Mesendoderm (in vitro differentiated cells): ENCODE results near the gene IL6R.
"Not testable (repeated sequence)": the region's sequence is repeated elsewhere in the genome, so short reads cannot be mapped to it uniquely, and the experiment has no call there.

Source experiments
- DNase-seq: peaks from one replicate; pipeline ENCODE4 v3.0.0; 2013
- H2AK5ac ChIP-seq: 2 replicates; pipeline ENCODE4 v1.6.1; 2013; ENCODE audit warnings: low read length, inconsistent platforms
- H2BK120ac ChIP-seq: 2 replicates; pipeline ENCODE4 v1.6.1; 2013; ENCODE audit warnings: low read depth, mild to moderate bottlenecking, low read length, moderate library complexity, mixed read lengths
- H2BK15ac ChIP-seq: replicated peaks from 2 replicates; pipeline ENCODE4 v1.6.1; 2013; ENCODE audit warnings: low read depth, mild to moderate bottlenecking, moderate library complexity
- H2BK5ac ChIP-seq: 2 replicates; pipeline ENCODE4 v1.6.1; 2013; ENCODE audit warnings: low read length, inconsistent platforms
- H3K18ac ChIP-seq: 2 replicates; pipeline ENCODE4 v1.6.1; 2013; ENCODE audit warnings: mild to moderate bottlenecking, low read length, mixed read lengths
- H3K23ac ChIP-seq: one replicate; pipeline ENCODE4 v1.6.1; 2013; ENCODE audit warnings: low read length
- H3K27ac ChIP-seq: 2 replicates; pipeline ENCODE4 v1.5.1; 2013; ENCODE audit warnings: low read depth, mild to moderate bottlenecking, inconsistent platforms, low read length, moderate library complexity
- H3K27me3 ChIP-seq: 2 replicates; pipeline ENCODE4 v1.6.1; 2013; ENCODE audit warnings: low read length, control low read depth, mild to moderate bottlenecking, inconsistent platforms; ENCODE audit not compliant: insufficient read depth, poor library complexity
- H3K36me3 ChIP-seq: 2 replicates; pipeline ENCODE4 v1.6.1; 2013; ENCODE audit warnings: low read length, inconsistent platforms; ENCODE audit not compliant: control insufficient read depth, insufficient read depth
- H3K4ac ChIP-seq: one replicate; pipeline ENCODE4 v1.6.1; 2013; ENCODE audit warnings: low read depth, mild to moderate bottlenecking, low read length, moderate library complexity
- H3K4me1 ChIP-seq: 2 replicates; pipeline ENCODE4 v1.6.1; 2013; ENCODE audit warnings: low read depth, low read length, inconsistent platforms; ENCODE audit not compliant: control insufficient read depth
- H3K4me2 ChIP-seq: 2 replicates; pipeline ENCODE4 v1.6.1; 2013; ENCODE audit warnings: low read length
- H3K4me3 ChIP-seq: 2 replicates; pipeline ENCODE4 v1.5.1; 2013; ENCODE audit warnings: mild to moderate bottlenecking, low read length
- H3K56ac ChIP-seq: one replicate; pipeline ENCODE4 v1.6.1; 2013; ENCODE audit warnings: low read length
- H3K79me1 ChIP-seq: 2 replicates; pipeline ENCODE4 v1.6.1; 2013; ENCODE audit warnings: low read length, inconsistent platforms
- H3K79me2 ChIP-seq: 2 replicates; pipeline ENCODE4 v1.6.1; 2013; ENCODE audit warnings: mild to moderate bottlenecking, low read length; ENCODE audit not compliant: control insufficient read depth, insufficient read depth
- H3K9ac ChIP-seq: 2 replicates; pipeline ENCODE4 v1.6.1; 2013; ENCODE audit warnings: low read length, inconsistent platforms
- H4K5ac ChIP-seq: one replicate; pipeline ENCODE4 v1.6.1; 2013; ENCODE audit warnings: low read length
- H4K8ac ChIP-seq: one replicate; pipeline ENCODE4 v1.6.1; 2013; ENCODE audit warnings: low read depth, mild to moderate bottlenecking, control low read depth, low read length, moderate library complexity
- WGBS: extraction: QIAGEN DNeasy Blood & Tissue Kit; methylation state at CpG from one replicate; pipeline ENCODE4 v1.1.7; 2013; ENCODE audit warnings: low lambda C conversion rate, missing lambda C conversion rate; ENCODE audit not compliant: insufficient coverage; ENCODE audit errors: extremely low coverage; 5-methylcytosine and 5-hydroxymethylcytosine counted together

IL6R gene

DNA sequence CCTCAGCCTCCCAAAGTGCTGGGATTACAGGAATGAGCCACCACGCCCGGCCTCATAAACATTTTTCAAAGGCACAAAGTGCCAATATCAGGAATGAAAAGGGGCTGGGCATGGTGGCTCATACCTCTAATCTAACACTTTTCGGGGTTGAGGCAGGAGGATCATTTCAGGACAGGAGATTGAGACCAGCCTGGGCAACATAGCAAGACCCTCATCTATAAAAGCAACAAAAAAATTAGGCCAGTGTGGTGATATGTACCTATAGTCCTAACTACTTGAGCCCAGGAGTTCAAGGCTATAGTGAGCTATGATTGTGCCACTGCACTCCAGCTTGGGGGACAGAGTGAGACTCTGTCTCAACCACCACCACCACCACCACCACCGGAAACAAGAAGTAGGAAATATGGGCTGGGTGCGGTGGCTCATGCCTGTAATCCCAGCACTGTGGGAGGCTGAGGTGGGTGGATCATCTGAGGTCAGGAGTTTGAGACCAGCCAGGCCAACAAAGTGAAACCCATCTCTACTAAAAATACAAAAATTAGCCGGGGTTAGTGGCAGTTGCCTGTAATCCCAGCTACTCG, 31.3 kb upstream of the IL6R start:
- not testable (repeated sequence) for H4K5ac ChIP-seq, H3K4me2 ChIP-seq, H3K23ac ChIP-seq, H4K8ac ChIP-seq, H3K27ac ChIP-seq, H3K18ac ChIP-seq, H3K4me1 ChIP-seq, H3K56ac ChIP-seq, H3K9ac ChIP-seq, H2AK5ac ChIP-seq, H3K4me3 ChIP-seq, H3K27me3 ChIP-seq, H2BK5ac ChIP-seq, H3K4ac ChIP-seq, H2BK120ac ChIP-seq, H3K79me2 ChIP-seq, H2BK15ac ChIP-seq, H3K79me1 ChIP-seq, DNase-seq, H3K36me3 ChIP-seq
- WGBS, result no CpG with 5 or more reads among the region's 7 CpGs

DNA sequence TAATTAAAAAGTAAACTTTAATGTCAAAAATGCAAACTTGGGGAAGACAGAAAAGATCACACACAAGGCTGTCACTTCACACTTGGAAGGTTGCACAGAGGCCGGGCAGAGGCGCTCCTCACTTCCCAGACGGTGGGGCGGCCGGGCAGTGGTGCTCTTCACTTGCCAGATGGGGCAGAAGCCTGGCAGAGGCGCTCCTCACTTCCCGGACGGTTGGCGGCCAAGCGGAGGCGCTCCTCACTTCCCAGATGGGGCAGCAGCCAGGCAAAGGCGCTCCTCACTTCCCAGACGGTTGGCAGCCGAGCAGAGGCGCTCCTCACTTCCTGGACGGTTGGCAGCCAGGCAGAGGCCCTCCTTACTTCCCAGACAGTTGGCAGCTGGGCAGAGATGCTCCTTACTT, 25.8 kb upstream of the IL6R start:
- Histone ChIP-seq H4K8ac (no peak overlapping the region), H3K79me1 (no peaks in the 10 kb centered on the region), H3K4me2 (no peak overlapping the region), H4K5ac (no peak overlapping the region), H2BK5ac (no peak overlapping the region), H3K4me3 (no peak overlapping the region), H3K9ac (no peak overlapping the region), H3K36me3 (no peaks in the 10 kb centered on the region), H3K27me3 (no peaks in the 10 kb centered on the region), H3K27ac (no peak overlapping the region), H3K23ac (no peak overlapping the region), H3K79me2 (no peaks in the 10 kb centered on the region), H3K4me1 (no peaks in the 10 kb centered on the region), H3K18ac (no peak overlapping the region), H3K4ac (no peak overlapping the region), H3K56ac (no peak overlapping the region), H2BK15ac (no peak overlapping the region), H2AK5ac (no peak overlapping the region), H2BK120ac (no peak overlapping the region)
- WGBS, result no CpG with 5 or more reads among the region's 16 CpGs
- no peak for DNase-seq

DNA sequence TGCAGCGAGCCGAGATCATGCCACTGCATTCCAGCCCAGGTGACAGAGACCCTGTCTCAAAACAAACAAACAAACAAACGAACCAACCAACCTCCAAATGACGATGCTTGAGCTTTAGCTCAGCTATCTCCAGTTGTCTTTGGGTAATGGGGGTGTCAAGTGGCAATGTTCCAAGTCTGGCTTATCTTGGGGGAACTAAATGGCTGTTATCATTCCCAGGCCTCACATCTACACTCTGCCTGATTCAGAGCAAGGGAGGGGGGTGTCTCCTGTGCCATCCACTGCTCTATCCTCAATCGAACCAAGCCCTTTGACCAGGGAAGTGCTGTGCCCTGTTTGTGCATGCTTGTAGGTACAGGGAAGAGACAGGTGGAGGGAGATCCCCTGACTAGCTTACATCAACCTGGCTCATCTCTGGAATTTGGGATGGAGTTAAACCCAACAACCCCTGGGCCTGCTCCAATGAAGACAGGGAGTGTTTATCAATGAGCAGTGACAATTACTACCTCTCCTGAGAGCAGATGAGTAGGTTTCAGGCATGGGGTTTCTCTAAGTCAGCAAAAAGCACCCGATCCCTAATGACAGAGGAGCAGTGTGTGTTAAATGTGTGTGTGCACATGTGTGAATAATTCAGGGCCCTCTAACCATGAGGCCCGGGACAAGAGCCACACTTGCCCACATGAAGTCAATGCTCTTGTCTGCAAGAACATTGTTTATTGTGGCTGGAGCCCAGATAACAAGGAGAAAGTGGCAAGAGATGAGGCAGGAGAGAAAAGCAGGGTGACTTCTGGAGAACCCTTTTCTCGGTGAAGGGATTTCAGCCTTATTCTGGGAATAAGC, 20.3 kb upstream of the IL6R start:
- no peak overlapping the region for H2BK120ac ChIP-seq
- H3K18ac ChIP-seq, result no peak overlapping the region
- no peak overlapping the region for H4K5ac ChIP-seq
- H2BK5ac ChIP-seq, result no peak overlapping the region
- no peak overlapping the region for H3K9ac ChIP-seq
- H3K4me1 ChIP-seq, result no peaks in the 10 kb centered on the region
- peak; percentile 53 for DNase-seq
- H3K27me3 ChIP-seq, result no peaks in the 10 kb centered on the region
- H2AK5ac ChIP-seq, result no peak overlapping the region
- H3K4me2 ChIP-seq, result no peak overlapping the region
- no peaks in the 10 kb centered on the region for H3K36me3 ChIP-seq
- no peak overlapping the region for H3K56ac ChIP-seq
- no peak overlapping the region for H3K4ac ChIP-seq
- no CpG with 5 or more reads among the region's 8 CpGs for WGBS
- no peak overlapping the region for H3K27ac ChIP-seq
- H2BK15ac ChIP-seq, result no peak overlapping the region
- no peaks in the 10 kb centered on the region for H3K79me1 ChIP-seq
- H3K79me2 ChIP-seq, result no peaks in the 10 kb centered on the region
- H4K8ac ChIP-seq, result no peak overlapping the region
- no peak overlapping the region for H3K4me3 ChIP-seq
- H3K23ac ChIP-seq, result no peak overlapping the region

DNA sequence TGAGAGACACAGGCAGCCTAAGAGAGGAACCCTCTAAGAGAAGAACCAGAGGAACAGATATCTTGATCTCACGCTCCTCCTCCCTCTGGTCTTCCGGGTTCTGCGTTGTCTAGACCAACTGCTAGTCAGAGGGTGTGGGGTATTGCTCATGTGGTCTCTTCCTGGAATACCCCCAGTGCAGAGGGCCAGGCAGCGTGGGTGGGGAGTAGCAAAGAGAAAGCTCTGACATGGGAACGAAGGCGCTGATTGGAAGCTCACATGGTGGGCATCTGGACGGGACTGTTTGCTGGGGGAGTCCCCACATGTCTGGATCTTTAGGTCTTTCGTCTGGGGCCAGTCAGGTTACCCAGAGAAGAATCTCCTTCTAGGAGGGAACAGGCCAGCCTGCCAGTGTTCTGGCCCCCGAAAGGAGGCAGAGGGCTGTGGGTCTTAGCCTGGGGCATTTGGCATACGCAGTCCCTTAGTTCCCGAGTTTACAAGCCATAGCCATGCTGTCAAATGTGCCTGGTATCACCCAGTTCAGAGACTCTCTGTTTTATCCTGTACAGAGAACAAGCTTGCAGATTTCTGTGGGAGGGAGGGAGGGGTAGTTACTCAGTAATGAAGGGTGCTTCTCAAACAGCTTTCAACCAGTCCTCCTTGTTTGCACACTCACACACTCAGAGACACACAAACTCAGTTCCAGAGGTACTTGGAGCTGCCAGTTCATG, 18.3 kb upstream of the IL6R start:
- DNase-seq, result no peak
- no CpG with 5 or more reads among the region's 11 CpGs for WGBS

DNA sequence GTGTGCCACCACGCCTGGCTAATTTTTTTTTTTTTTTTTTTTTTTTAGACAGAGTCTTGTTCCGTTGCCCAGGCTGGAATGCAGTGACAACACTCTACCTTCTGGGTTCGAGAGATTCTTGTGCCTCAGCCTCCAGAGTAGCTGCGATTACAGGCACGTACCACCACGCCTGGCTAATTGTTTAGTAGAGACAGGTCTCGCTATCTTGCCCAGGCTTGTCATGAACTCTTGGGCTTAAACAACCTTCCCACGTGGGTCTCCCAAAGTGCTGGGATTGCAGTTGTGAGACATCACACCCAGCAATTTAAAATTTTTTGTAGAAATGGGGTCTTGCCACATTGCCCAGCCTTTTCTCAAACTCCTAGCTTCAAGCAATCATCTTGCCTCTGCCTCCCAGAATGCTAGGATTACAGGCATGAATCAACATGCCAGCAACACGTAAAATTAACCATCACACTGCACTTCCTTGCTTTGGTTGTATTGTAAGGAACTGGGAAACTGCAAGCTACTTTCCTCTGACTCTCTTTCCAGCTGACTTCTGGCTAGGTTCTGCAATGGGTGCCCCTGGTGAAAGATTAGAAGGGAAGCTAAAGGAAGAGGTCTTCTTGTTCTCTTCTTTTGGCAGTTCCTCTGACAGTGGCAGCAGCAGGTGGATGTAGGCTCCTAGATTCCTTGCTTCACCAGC, 13.9 kb upstream of the IL6R start:
- Histone ChIP-seq H3K36me3 (no peaks in the 10 kb centered on the region), H3K27me3 (no peaks in the 10 kb centered on the region), H2BK120ac (no peak overlapping the region), H3K79me2 (no peaks in the 10 kb centered on the region), H2BK15ac (no peak overlapping the region), H4K5ac (no peak overlapping the region), H4K8ac (no peak overlapping the region), H3K4me1 (no peaks in the 10 kb centered on the region), H3K23ac (no peak overlapping the region), H3K18ac (no peak overlapping the region), H3K4ac (no peak overlapping the region), H3K9ac (no peak overlapping the region), H3K27ac (no peak overlapping the region), H3K56ac (peak overlapping the region; percentile 34), H3K79me1 (no peaks in the 10 kb centered on the region), H2AK5ac (no peak overlapping the region), H3K4me3 (no peak overlapping the region), H2BK5ac (no peak overlapping the region), H3K4me2 (no peak overlapping the region)
- DNase-seq, result no peak
- no CpG with 5 or more reads among the region's 9 CpGs for WGBS

More for the DNA sequence above, 18.3 kb upstream of the IL6R start:
- H2AK5ac ChIP-seq, result no peak overlapping the region
- H3K4me3 ChIP-seq, result no peak overlapping the region
- H2BK5ac ChIP-seq, result no peak overlapping the region
- H3K27ac ChIP-seq, result no peak overlapping the region
- no peak overlapping the region for H3K9ac ChIP-seq
- no peaks in the 10 kb centered on the region for H3K79me2 ChIP-seq
- peak overlapping the region; percentile 42 for H3K56ac ChIP-seq
- no peak overlapping the region for H3K4me2 ChIP-seq
- H2BK15ac ChIP-seq, result no peak overlapping the region
- no peak overlapping the region for H3K4ac ChIP-seq
- no peak overlapping the region for H3K18ac ChIP-seq
- no peaks in the 10 kb centered on the region for H3K36me3 ChIP-seq
- H3K4me1 ChIP-seq, result no peaks in the 10 kb centered on the region
- no peaks in the 10 kb centered on the region for H3K79me1 ChIP-seq
- H3K27me3 ChIP-seq, result no peaks in the 10 kb centered on the region
- H2BK120ac ChIP-seq, result no peak overlapping the region
- H4K8ac ChIP-seq, result no peak overlapping the region
- H4K5ac ChIP-seq, result no peak overlapping the region
- H3K23ac ChIP-seq, result no peak overlapping the region
